ENCODE data around the gene RAB5IF. TPM values are rescaled to one million over a fixed set of nuclear protein-coding genes. Genes with fewer than 3 reads are reported as not detected.

The RAB5IF gene
- total and polyA plus RNA-seq, 2 of the 8 experiments (the other 6 are each of a cell fraction or from before 2014, with no cell fraction given): 95.5 to 148 TPM

GRCh38 chr20:36632147-36632486, 26.5 kb downstream of the RAB5IF start:
- Histone ChIP-seq H3K4me1 (replicated peaks in 1 of 4; ENCODE audit: control insufficient read depth in 3 of 4, insufficient read depth in 4 of 4, low read length in 3 of 4) (no peaks in the 10 kb centered on the region; a peak in 2 of 7 replicates), H2AFZ (ENCODE audit: low read length) (no peak overlapping the region), H2BK20ac (ENCODE audit: low read length) (no peak overlapping the region), H3K56ac (replicated peaks; ENCODE audit: insufficient read length, low read depth, low read length) (no peak overlapping the region), H3K79me1 (ENCODE audit: low read depth, low read length) (no peaks in the 10 kb centered on the region), H3K27ac (ENCODE audit: low read depth, low read length) (no peak overlapping the region), H3K18ac (ENCODE audit: extremely low read depth, low read length) (no peak overlapping the region), H3K36me3 (ENCODE audit: control insufficient read depth in 2 of 4, insufficient read depth in 4 of 4, low read length in 3 of 4) (no peaks in the 10 kb centered on the region), H4K5ac (ENCODE audit: insufficient read length, low read depth, low read length) (no peak overlapping the region), H3K14ac (ENCODE audit: insufficient read length) (no peak overlapping the region), H3K9ac (replicated peaks in 1 of 4; ENCODE audit: extremely low read depth in 1 of 4, low read depth in 3 of 4, low read length in 3 of 4) (no peak overlapping the region), H2BK12ac (ENCODE audit: low read depth, low read length) (no peak overlapping the region), H2BK5ac (ENCODE audit: low read depth, low read length) (no peak overlapping the region; the same call in 1 of the 2 replicates), H3K4me2 (ENCODE audit: insufficient read depth in 1 of 2, low read depth in 2 of 2, low read length in 2 of 2) (no peak overlapping the region), H4K8ac (ENCODE audit: extremely low read depth, insufficient read depth, low read length) (no peak overlapping the region), H2BK15ac (ENCODE audit: low read length) (no peak overlapping the region), H2AK5ac (ENCODE audit: low read depth, low read length) (no peak overlapping the region), H4K91ac (replicated peaks; ENCODE audit: insufficient read length, low read length) (peak overlapping the region; percentile 20), H3K23ac (ENCODE audit: insufficient read length) (no peak overlapping the region), H3K79me2 (ENCODE audit: control insufficient read depth in 1 of 2, insufficient read depth in 2 of 2, low read length in 2 of 2) (no peaks in the 10 kb centered on the region), H2BK120ac (replicated peaks; ENCODE audit: low read depth, low read length) (no peak overlapping the region), H3K4me3 (ENCODE audit: extremely low read depth in 1 of 4, insufficient read depth in 2 of 4, low read depth in 3 of 4, low read length in 4 of 4) (no peak overlapping the region), H3K9me3 (ENCODE audit: insufficient read depth in 2 of 2, low read depth in 1 of 2, low read length in 1 of 2) (no peaks in the 10 kb centered on the region), H3K4ac (replicated peaks; ENCODE audit: insufficient read length, low read depth, low read length) (peak overlapping the region; percentile 60), H4K20me1 (replicated peaks in 1 of 2; ENCODE audit: control insufficient read depth in 1 of 2, insufficient read depth in 2 of 2, low read length in 2 of 2) (no peaks in the 10 kb centered on the region), H3K23me2 (ENCODE audit: low read depth, low read length) (no peaks in the 10 kb centered on the region), H3K27me3 (replicated peaks in 1 of 4; ENCODE audit: control insufficient read depth in 3 of 4, extremely low read depth in 1 of 4, insufficient read depth in 3 of 4, low read length in 3 of 4) (no peaks in the 10 kb centered on the region)
- ChIA-PET POLR2A (ENCODE audit: partially characterized antibody) (interaction anchor here (0.9 to 1.4 kb wide), 5 partner anchors 16 to 46 kb away, joined by 3 read pairs; no protein-coding TSS in a partner anchor), CTCF (ENCODE audit: partially characterized antibody) (interaction anchor here (0.6 to 9.9 kb wide), 20 partner anchors 9 to 320 kb away, joined by 3 to 92 read pairs (median 5); partner anchors contain the start of genes RAB5IF and SLA2)
- FAIRE-seq: no peak
- 96% methylated on average over 3 of the region's 3 CpGs; no CpG with 5 or more reads in 1 of the 2 experiments for WGBS, 2 experiments (ENCODE audit: extremely low coverage in 1 of 2, insufficient coverage in 1 of 2, insufficient read length in 1 of 2, insufficient replicate concordance in 2 of 2, low coverage in 1 of 2, low lambda C conversion rate in 2 of 2, missing lambda C conversion rate in 1 of 2)
- TF ChIP-seq POLR2AphosphoS5 (IDR thresholded peaks at IDR 0.05; ENCODE audit: low read depth, low read length) (no peak), RAD21 (IDR thresholded peaks at IDR 0.05 in 1 of 2, conservative IDR thresholded peaks at IDR 0.05 in 1 of 2; ENCODE audit: low read depth in 2 of 2, low read length in 2 of 2) (no peak), FOSL1 (IDR thresholded peaks at IDR 0.05; ENCODE audit: insufficient read depth, low read depth, low read length) (no peak), RNF2 (IDR thresholded peaks at IDR 0.05; ENCODE audit: borderline replicate concordance, low read depth, low read length, missing control alignments, poor library complexity, severe bottlenecking) (no peak)
- DNase-seq (ENCODE audit: low read depth in 1 of 2, low spot score in 2 of 2): no peak
